ENCODE results near the gene KIR2DL1. TPM values are rescaled to one million over a fixed set of nuclear protein-coding genes. Genes with fewer than 3 reads are reported as not detected.
"Not testable (repeated sequence)": the region's sequence is repeated elsewhere in the genome, so short reads cannot be mapped to it uniquely, and the experiment has no call there.

The KIR2DL1 gene
- 10 to 100 TPM; 39.5 to 88.2 (median 70.8) TPM for total RNA-seq
- total RNA-seq (2013), result 10.3 TPM

DNA sequence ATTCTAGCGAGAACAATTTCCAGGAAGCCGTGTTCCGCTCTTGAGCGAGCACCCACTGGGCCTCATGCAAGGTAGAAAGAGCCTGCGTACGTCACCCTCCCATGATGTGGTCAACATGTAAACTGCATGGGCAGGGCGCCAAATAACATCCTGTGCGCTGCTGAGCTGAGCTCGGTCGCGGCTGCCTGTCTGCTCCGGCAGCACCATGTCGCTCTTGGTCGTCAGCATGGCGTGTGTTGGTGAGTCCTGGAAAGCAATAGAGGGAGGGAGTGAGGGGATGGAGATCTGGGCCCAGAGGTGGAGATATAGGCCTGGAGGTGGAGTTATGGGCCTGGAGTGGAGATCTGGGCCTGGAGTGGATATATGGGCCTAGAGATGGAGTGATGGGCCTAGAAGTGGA lies at the start of gene KIR2DL1:
KIR2DL1 (plus strand) TSS at position 148 of the 400 bp plus-strand sequence; CDS start at position 206, 58 bp downstream.
- H3K4me3 ChIP-seq (ENCODE audit: low read length), result peak within 1 kb of the TSS; percentile 6
- H3K27ac Mint-ChIP-seq, result peak within 1 kb of the TSS; percentile 91 to 93

DNA sequence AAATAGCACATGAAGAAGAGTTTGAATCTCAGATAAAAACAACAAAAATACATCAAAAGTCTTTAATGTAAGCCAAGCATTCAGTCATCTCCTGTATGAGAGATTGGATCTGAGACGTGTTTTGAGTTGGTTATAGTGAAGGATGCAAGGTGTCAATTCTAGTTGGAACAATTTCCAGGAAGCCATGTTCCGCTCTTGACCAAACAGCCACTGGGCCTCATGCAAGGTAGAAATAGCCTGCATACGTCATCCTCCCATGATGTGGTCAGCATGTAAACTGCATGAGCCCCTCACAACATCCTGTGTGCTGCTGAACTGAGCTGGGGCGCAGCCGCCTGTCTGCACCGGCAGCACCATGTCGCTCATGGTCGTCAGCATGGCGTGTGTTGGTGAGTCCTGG lies 45.5 kb upstream of the KIR2DL1 start, which contains the start of gene KIR3DL3:
KIR3DL3 (plus strand) TSS at position 301 of the 400 bp plus-strand sequence; CDS start at position 356, 55 bp downstream.
- H3K27ac ChIP-seq (ENCODE audit: low read length), result no peak within 1 kb of the TSS
- DNase-seq, result no peak
- H3K4me3 ChIP-seq (ENCODE audit: low read length), result no peak within 1 kb of the TSS
- peaks cover 21 to 24% of the 10 kb centered on the region in 2 donors for H3K27me3 Mint-ChIP-seq (ENCODE audit: low read depth in 2 of 2)
- no peaks in the 10 kb centered on the region for H3K36me3 ChIP-seq (ENCODE audit: control insufficient read depth, insufficient read depth, low read length)
- H3K9me3 Mint-ChIP-seq, result peaks cover 2 to 3% of the 10 kb centered on the region in 2 donors
- peaks cover 5 to 19% of the 10 kb centered on the region in 2 donors for H3K4me1 Mint-ChIP-seq
- no peak within 1 kb of the TSS for H3K27ac Mint-ChIP-seq
- no peak within 1 kb of the TSS for H3K4me3 Mint-ChIP-seq
- peaks cover 8% of the 10 kb centered on the region for H3K36me3 Mint-ChIP-seq
- TF ChIP-seq, protein P1, sequence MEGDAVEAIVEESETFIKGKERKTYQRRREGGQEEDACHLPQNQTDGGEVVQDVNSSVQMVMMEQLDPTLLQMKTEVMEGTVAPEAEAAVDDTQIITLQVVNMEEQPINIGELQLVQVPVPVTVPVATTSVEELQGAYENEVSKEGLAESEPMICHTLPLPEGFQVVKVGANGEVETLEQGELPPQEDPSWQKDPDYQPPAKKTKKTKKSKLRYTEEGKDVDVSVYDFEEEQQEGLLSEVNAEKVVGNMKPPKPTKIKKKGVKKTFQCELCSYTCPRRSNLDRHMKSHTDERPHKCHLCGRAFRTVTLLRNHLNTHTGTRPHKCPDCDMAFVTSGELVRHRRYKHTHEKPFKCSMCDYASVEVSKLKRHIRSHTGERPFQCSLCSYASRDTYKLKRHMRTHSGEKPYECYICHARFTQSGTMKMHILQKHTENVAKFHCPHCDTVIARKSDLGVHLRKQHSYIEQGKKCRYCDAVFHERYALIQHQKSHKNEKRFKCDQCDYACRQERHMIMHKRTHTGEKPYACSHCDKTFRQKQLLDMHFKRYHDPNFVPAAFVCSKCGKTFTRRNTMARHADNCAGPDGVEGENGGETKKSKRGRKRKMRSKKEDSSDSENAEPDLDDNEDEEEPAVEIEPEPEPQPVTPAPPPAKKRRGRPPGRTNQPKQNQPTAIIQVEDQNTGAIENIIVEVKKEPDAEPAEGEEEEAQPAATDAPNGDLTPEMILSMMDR (IDR thresholded peaks at IDR 0.05), result no peak
- intact Hi-C loops (cut with micrococcal nuclease), result no loop called here
- no peaks in the 10 kb centered on the region for H3K4me1 ChIP-seq (ENCODE audit: control insufficient read depth, insufficient read depth, low read length)
- peaks cover 8% of the 10 kb centered on the region for H3K9me3 ChIP-seq (ENCODE audit: control insufficient read depth, insufficient read depth, low read length)
- H3K27me3 ChIP-seq (ENCODE audit: control insufficient read depth, insufficient read depth, low read length), result no peaks in the 10 kb centered on the region
- 84% methylated on average over 9 of the region's 9 CpGs for WGBS (ENCODE audit: insufficient coverage)
- ATAC-seq, result no peak

More for the DNA sequence above, at the start of gene KIR2DL1:
- H3K36me3 Mint-ChIP-seq; DNase-seq; H3K27me3 Mint-ChIP-seq (ENCODE audit: low read depth in 2 of 2); H3K9me3 Mint-ChIP-seq; H3K27me3 ChIP-seq (ENCODE audit: control insufficient read depth, insufficient read depth, low read length); H3K9me3 ChIP-seq (ENCODE audit: control insufficient read depth, insufficient read depth, low read length); H3K36me3 ChIP-seq (ENCODE audit: control insufficient read depth, insufficient read depth, low read length); intact Hi-C loops (cut with micrococcal nuclease): not testable (repeated sequence)
- Mint-ChIP-seq H3K4me3 (peak within 1 kb of the TSS; percentile 76), H3K4me1 (peaks cover 45 to 62% of the 10 kb centered on the region in 2 donors)
- 86% methylated on average over 15 of the region's 15 CpGs for WGBS (ENCODE audit: insufficient coverage)
- peak in 2 of 3 donors; percentile 12 to 31 for ATAC-seq
- H3K4me1 ChIP-seq (ENCODE audit: control insufficient read depth, insufficient read depth, low read length), result peaks cover 34% of the 10 kb centered on the region
- H3K27ac ChIP-seq (ENCODE audit: low read length), result peak within 1 kb of the TSS; percentile 77

DNA sequence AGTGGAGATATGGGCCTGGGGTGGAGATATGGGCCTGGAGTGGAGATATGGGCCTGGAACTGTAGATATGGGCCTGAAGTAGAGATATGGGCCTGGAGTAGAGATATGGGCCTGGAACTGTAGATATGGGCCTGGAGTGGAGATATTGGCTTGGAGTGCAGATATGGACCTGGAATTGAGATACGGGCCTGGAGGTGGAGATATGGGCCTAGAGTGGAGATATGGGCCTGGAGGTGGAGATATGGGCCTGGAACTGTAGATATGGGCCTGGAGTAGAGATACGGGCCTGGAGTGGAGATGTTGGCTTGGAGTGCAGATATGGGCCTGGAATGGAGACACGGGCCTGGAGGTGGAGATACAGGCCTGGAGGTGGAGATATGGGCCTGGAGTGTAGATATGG lies 44.9 kb upstream of the KIR2DL1 start:
- peaks cover 22 to 24% of the 10 kb centered on the region in 2 donors for H3K27me3 Mint-ChIP-seq (ENCODE audit: low read depth in 2 of 2)
- TF ChIP-seq, protein P1 (IDR thresholded peaks at IDR 0.05), result no peak

DNA sequence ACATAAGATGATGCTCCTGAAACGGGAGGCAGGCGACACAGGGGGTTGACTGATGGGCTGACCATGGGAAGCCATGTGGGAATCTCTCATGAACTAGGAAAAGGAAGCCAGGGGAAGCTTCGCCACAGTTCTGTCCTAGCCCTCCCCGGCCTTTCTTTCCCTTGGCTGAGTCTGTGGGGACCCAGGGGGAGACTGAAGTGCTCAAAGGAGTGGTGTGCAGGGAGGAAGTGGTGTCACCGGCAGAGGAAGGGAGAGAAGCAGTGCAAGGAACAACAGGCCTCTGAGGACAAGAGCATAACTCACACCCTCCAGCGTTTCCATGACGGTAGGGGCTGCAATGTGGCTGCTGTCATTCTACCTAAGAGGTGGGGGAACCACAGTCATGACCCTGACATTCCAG lies 44.3 kb upstream of the KIR2DL1 start:
- TF ChIP-seq, protein P1 (IDR thresholded peaks at IDR 0.05), result no peak
- 85% methylated on average over 7 of the region's 7 CpGs for WGBS (ENCODE audit: insufficient coverage)
- peaks cover 7% of the 10 kb centered on the region for H3K36me3 Mint-ChIP-seq
- Histone ChIP-seq H3K27me3 (ENCODE audit: control insufficient read depth, insufficient read depth, low read length) (no peaks in the 10 kb centered on the region), H3K4me1 (ENCODE audit: control insufficient read depth, insufficient read depth, low read length) (no peaks in the 10 kb centered on the region), H3K36me3 (ENCODE audit: control insufficient read depth, insufficient read depth, low read length) (no peaks in the 10 kb centered on the region), H3K9me3 (ENCODE audit: control insufficient read depth, insufficient read depth, low read length) (peaks cover 8% of the 10 kb centered on the region), H3K4me3 (ENCODE audit: low read length) (no peak overlapping the region), H3K27ac (ENCODE audit: low read length) (no peak overlapping the region)
- peak in 1 of 3 donors; percentile 49 for ATAC-seq
- peaks cover 2 to 3% of the 10 kb centered on the region in 2 donors for H3K9me3 Mint-ChIP-seq
- peaks cover 5 to 21% of the 10 kb centered on the region in 2 donors for H3K4me1 Mint-ChIP-seq
- intact Hi-C loops (cut with micrococcal nuclease), result no loop called here
- H3K27ac Mint-ChIP-seq, result no peak overlapping the region
- DNase-seq, result no peak
- no peak overlapping the region for H3K4me3 Mint-ChIP-seq
- H3K27me3 Mint-ChIP-seq (ENCODE audit: low read depth in 2 of 2), result peaks cover 22 to 24% of the 10 kb centered on the region in 2 donors

More for the DNA sequence above, 44.9 kb upstream of the KIR2DL1 start:
- H3K36me3 Mint-ChIP-seq, result peaks cover 7% of the 10 kb centered on the region
- H3K27me3 ChIP-seq (ENCODE audit: control insufficient read depth, insufficient read depth, low read length), result no peaks in the 10 kb centered on the region
- DNase-seq (no peak), ATAC-seq (no peak)
- H3K27ac ChIP-seq (ENCODE audit: low read length), result no peak overlapping the region
- no peak overlapping the region for H3K4me3 ChIP-seq (ENCODE audit: low read length)
- H3K36me3 ChIP-seq (ENCODE audit: control insufficient read depth, insufficient read depth, low read length), result no peaks in the 10 kb centered on the region
- no peaks in the 10 kb centered on the region for H3K4me1 ChIP-seq (ENCODE audit: control insufficient read depth, insufficient read depth, low read length)
- intact Hi-C loops (cut with micrococcal nuclease), result no loop called here
- peaks cover 8% of the 10 kb centered on the region for H3K9me3 ChIP-seq (ENCODE audit: control insufficient read depth, insufficient read depth, low read length)
- H3K9me3 Mint-ChIP-seq, result peaks cover 2 to 3% of the 10 kb centered on the region in 2 donors
- peaks cover 5 to 21% of the 10 kb centered on the region in 2 donors for H3K4me1 Mint-ChIP-seq
- WGBS (ENCODE audit: insufficient coverage), result 61% methylated on average over 3 of the region's 3 CpGs
- H3K4me3 Mint-ChIP-seq, result no peak overlapping the region
- H3K27ac Mint-ChIP-seq, result no peak overlapping the region
